Caco-2 (cell line): ENCODE measurements around the gene GAB2. TPM values are rescaled to one million over a fixed set of nuclear protein-coding genes. Genes with fewer than 3 reads are reported as not detected.
A peak's percentile ranks its signal among the peaks of the same experiment; 100 is the strongest.

Source experiments
- BruUV-seq: library from RNA; stranded (reverse); fragments of 400-500 nt; replicated peaks from 2 replicates; lab custom pipeline; 2021; lab: Mats Ljungman, UMichigan
- CTCF ChIA-PET: fragments of 300-600 bp; sonication (Branson Sonifier 250); formaldehyde crosslinking; loops from one replicate; lab custom pipeline; 2022; ENCODE audit warnings: antibody characterized with exemption; lab: Charles Lee
- POLR2A ChIA-PET: fragments of 300-600 bp; sonication (Branson Sonifier 250); formaldehyde crosslinking; loops from one replicate; lab custom pipeline; 2022; ENCODE audit warnings: antibody characterized with exemption; lab: Charles Lee
- DNase-seq, 2 experiments: peaks; one replicate each; pipeline versions ENCODE4 v3.0.0 to v3.0.0-alpha.2; 2020 to 2022
- H3K27me3 ChIP-seq: replicated peaks from 2 replicates; pipeline ENCODE4 v1.6.0; 2011; ENCODE audit warnings: low read length; ENCODE audit not compliant: control insufficient read depth, insufficient read depth
- H3K36me3 ChIP-seq: 2 replicates; pipeline ENCODE4 v1.5.1; 2011; ENCODE audit warnings: low read length; ENCODE audit not compliant: control insufficient read depth, insufficient read depth
- H3K4me1 ChIP-seq: fragments of 250-450 bp; sonication (Bioruptor Pico); 2 replicates; pipeline ENCODE4 v1.5.1; 2020; ENCODE audit warnings: mild to moderate bottlenecking
- H3K4me3 ChIP-seq: 2 replicates; pipeline ENCODE4 v1.5.1; 2011; ENCODE audit warnings: low read depth, mild to moderate bottlenecking, control low read depth, low read length
- H3K9me3 ChIP-seq: fragments of 250-450 bp; sonication (Bioruptor Pico); 2 replicates; pipeline ENCODE4 v1.5.1; 2020; ENCODE audit warnings: mild to moderate bottlenecking, moderate library complexity
- H3K27ac Mint-ChIP-seq: one replicate; pipeline ENCODE4 v1.8.0; 2022; ENCODE audit warnings: mixed read lengths; ENCODE audit not compliant: unreplicated experiment
- H3K27me3 Mint-ChIP-seq: one replicate; pipeline ENCODE4 v1.8.0; 2022; ENCODE audit warnings: mixed read lengths; ENCODE audit not compliant: insufficient read depth, unreplicated experiment
- H3K36me3 Mint-ChIP-seq: one replicate; pipeline ENCODE4 v1.8.0; 2022; ENCODE audit warnings: mild to moderate bottlenecking, mixed read lengths; ENCODE audit not compliant: insufficient read depth, unreplicated experiment
- H3K4me1 Mint-ChIP-seq: one replicate; pipeline ENCODE4 v1.8.0; 2022; ENCODE audit warnings: low read depth, mixed read lengths; ENCODE audit not compliant: unreplicated experiment
- H3K4me3 Mint-ChIP-seq: one replicate; pipeline ENCODE4 v1.8.0; 2022; ENCODE audit warnings: mild to moderate bottlenecking, moderate library complexity, mixed read lengths; ENCODE audit not compliant: unreplicated experiment
- H3K9me3 Mint-ChIP-seq: one replicate; pipeline ENCODE4 v1.8.0; 2022; ENCODE audit warnings: mixed read lengths; ENCODE audit not compliant: unreplicated experiment
- intact Hi-C: fragments of 100-400 bp; cut with micrococcal nuclease; formaldehyde crosslinking; loops from one replicate; pipeline ENCODE4 v1.10.0; 2022; ENCODE audit not compliant: unreplicated experiment
- total RNA-seq: library from RNA; stranded (reverse); gene quantifications from 2 replicates; pipeline ENCODE4 v1.2.3, GENCODE V29; 2022
- TF ChIP-seq, protein P1 (sequence below), 2 experiments: fragments of 200-600 bp in 1 of 2; IDR thresholded peaks; 1 replicate in 1 of 2; 2 replicates in 1 of 2; pipeline versions ENCODE4 v1.5.1 to v1.8.0; 2011 to 2022; ENCODE audit warnings: antibody characterized with exemption in 1 of 2, control low read depth in 1 of 2, inconsistent platforms in 1 of 2, low read depth in 1 of 2, low read length in 1 of 2, mild to moderate bottlenecking in 1 of 2, moderate library complexity in 1 of 2; ENCODE audit not compliant: insufficient read depth in 1 of 2, severe bottlenecking in 1 of 2, unreplicated experiment in 1 of 2

The GAB2 gene
- total RNA-seq, 1 experiment from 2014 or later: 67.3 TPM

DNA sequence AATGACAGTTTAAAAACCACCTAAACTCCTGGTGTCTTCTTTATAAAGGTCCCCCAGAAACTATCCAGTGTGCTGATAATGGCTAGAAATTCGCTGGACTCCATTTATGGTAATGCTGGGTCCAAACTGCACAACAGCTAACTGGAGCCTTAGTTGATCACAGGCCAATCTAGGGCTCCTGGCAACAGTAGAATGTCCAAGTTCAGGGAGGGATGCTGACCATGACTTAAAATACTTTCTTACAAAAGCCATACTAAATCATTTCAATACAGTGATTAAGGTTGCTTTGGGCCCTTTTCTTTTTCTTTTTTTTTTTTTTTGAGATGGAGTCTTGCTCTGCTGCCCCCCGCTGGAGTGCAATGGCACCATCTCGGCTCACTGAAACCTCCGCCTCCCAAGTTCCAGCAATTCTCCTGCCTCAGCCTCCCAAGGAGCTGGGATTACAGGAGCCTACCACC, 14.5 kb upstream of the GAB2 start:
- CTCF ChIA-PET: interaction anchor here (0.6 to 2.2 kb wide), 5 partner anchors 10 to 411 kb away, joined by 3 to 14 read pairs (median 5); no protein-coding TSS in a partner anchor

DNA sequence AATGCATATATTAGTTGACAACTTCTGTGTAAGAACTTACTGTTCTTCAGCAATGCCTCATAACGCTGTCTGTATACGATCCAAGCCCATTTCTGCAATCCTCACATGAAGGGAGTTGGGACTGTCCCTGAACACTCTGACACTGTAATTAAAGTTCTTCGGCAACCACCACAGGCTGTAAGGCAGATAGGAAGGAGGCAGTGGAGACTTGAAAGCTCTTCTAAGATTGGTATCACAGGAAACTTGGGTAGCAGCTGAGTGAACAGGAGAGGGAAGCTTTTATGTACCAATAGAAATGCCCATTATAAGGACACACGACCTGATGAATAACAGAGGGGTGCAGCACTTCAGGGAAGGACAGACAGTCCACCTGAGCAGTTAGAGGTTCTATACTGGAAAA, 12.0 kb upstream of the GAB2 start:
- no peaks in the 10 kb centered on the region for H3K36me3 Mint-ChIP-seq
- no TSS peak for BruUV-seq
- Histone ChIP-seq H3K27me3 (no peaks in the 10 kb centered on the region), H3K36me3 (no peaks in the 10 kb centered on the region), H3K4me3 (no peak overlapping the region), H3K9me3 (no peaks in the 10 kb centered on the region), H3K4me1 (peaks cover 16% of the 10 kb centered on the region)
- peak overlapping the region; percentile 1 for H3K27ac Mint-ChIP-seq
- H3K27me3 Mint-ChIP-seq: no peaks in the 10 kb centered on the region
- H3K4me1 Mint-ChIP-seq: peaks cover 31% of the 10 kb centered on the region
- H3K4me3 Mint-ChIP-seq: no peak overlapping the region
- DNase-seq: no peak
- CTCF ChIA-PET: interaction anchor here (0.7 to 2.0 kb wide), 2 partner anchors 11 to 135 kb away, joined by 3 to 8 read pairs; no protein-coding TSS in a partner anchor
- POLR2A ChIA-PET: interaction anchor here (0.7 kb wide), 1 partner anchor 67 kb away, joined by 5 read pairs; no protein-coding TSS in a partner anchor
- intact Hi-C loops: loop anchor here (2.0 kb wide), 1 partner anchor 43 kb away; no protein-coding TSS in a partner anchor
- TF ChIP-seq, protein P1, sequence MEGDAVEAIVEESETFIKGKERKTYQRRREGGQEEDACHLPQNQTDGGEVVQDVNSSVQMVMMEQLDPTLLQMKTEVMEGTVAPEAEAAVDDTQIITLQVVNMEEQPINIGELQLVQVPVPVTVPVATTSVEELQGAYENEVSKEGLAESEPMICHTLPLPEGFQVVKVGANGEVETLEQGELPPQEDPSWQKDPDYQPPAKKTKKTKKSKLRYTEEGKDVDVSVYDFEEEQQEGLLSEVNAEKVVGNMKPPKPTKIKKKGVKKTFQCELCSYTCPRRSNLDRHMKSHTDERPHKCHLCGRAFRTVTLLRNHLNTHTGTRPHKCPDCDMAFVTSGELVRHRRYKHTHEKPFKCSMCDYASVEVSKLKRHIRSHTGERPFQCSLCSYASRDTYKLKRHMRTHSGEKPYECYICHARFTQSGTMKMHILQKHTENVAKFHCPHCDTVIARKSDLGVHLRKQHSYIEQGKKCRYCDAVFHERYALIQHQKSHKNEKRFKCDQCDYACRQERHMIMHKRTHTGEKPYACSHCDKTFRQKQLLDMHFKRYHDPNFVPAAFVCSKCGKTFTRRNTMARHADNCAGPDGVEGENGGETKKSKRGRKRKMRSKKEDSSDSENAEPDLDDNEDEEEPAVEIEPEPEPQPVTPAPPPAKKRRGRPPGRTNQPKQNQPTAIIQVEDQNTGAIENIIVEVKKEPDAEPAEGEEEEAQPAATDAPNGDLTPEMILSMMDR (IDR thresholded peaks at IDR 0.05; ENCODE audit: insufficient read depth in 1 of 2, low read depth in 1 of 2, low read length in 1 of 2, severe bottlenecking in 1 of 2, unreplicated experiment in 1 of 2): no peak
- no peaks in the 10 kb centered on the region for H3K9me3 Mint-ChIP-seq

More for the DNA sequence above, 14.5 kb upstream of the GAB2 start:
- peak in 1 of 2 experiments; percentile 64 for DNase-seq
- Histone ChIP-seq H3K4me1 (peaks cover 14% of the 10 kb centered on the region), H3K36me3 (no peaks in the 10 kb centered on the region), H3K4me3 (no peak overlapping the region), H3K27me3 (no peaks in the 10 kb centered on the region), H3K9me3 (no peaks in the 10 kb centered on the region)
- H3K36me3 Mint-ChIP-seq: peaks cover 1% of the 10 kb centered on the region
- peaks cover 28% of the 10 kb centered on the region for H3K4me1 Mint-ChIP-seq
- H3K4me3 Mint-ChIP-seq: no peak overlapping the region
- no peak overlapping the region for H3K27ac Mint-ChIP-seq
- POLR2A ChIA-PET: interaction anchor here (0.7 kb wide), 1 partner anchor 67 kb away, joined by 9 read pairs; no protein-coding TSS in a partner anchor
- no peaks in the 10 kb centered on the region for H3K9me3 Mint-ChIP-seq
- no TSS peak for BruUV-seq
- intact Hi-C loops: loop anchor here (1.0 kb wide), 2 partner anchors 132 to 204 kb away; no protein-coding TSS in a partner anchor
- H3K27me3 Mint-ChIP-seq: no peaks in the 10 kb centered on the region
- TF ChIP-seq, protein P1 (IDR thresholded peaks at IDR 0.05; ENCODE audit: insufficient read depth in 1 of 2, low read depth in 1 of 2, low read length in 1 of 2, severe bottlenecking in 1 of 2, unreplicated experiment in 1 of 2): peak; percentile 67 to 83

DNA sequence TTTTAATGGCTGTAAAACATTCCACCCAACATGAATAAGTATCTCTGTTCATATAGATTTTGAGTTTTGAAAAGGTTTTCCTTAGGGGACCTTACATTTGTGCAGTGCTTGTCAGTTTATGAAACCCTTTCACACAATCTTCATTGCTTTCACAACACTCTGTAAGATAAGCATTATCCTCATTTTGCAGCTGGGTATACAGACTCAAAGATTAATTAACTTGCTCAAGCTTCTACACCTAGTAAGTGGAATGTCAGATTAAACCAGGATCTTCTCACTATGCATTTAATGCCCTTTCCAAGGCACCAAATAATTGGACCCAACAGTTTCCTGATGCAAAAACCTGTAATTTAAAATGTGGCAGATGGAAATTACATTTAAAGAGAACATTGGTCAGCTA, 11.6 kb upstream of the GAB2 start:
- Histone ChIP-seq H3K36me3 (no peaks in the 10 kb centered on the region), H3K4me3 (no peak overlapping the region), H3K4me1 (peaks cover 20% of the 10 kb centered on the region), H3K27me3 (no peaks in the 10 kb centered on the region), H3K9me3 (no peaks in the 10 kb centered on the region)
- Mint-ChIP-seq H3K27me3 (no peaks in the 10 kb centered on the region), H3K4me3 (no peak overlapping the region), H3K4me1 (peaks cover 35% of the 10 kb centered on the region), H3K9me3 (no peaks in the 10 kb centered on the region), H3K36me3 (no peaks in the 10 kb centered on the region), H3K27ac (peak overlapping the region; percentile 1)
- no TSS peak for BruUV-seq
- DNase-seq: no peak
- ChIA-PET CTCF (interaction anchor here (2.0 kb wide), 1 partner anchor 135 kb away, joined by 8 read pairs; no protein-coding TSS in a partner anchor), POLR2A (interaction anchor here (0.7 kb wide), 1 partner anchor 68 kb away, joined by 5 read pairs; no protein-coding TSS in a partner anchor)
- TF ChIP-seq, protein P1 (IDR thresholded peaks at IDR 0.05; ENCODE audit: insufficient read depth in 1 of 2, low read depth in 1 of 2, low read length in 1 of 2, severe bottlenecking in 1 of 2, unreplicated experiment in 1 of 2): no peak
- intact Hi-C loops: loop anchor here (2.0 kb wide), 1 partner anchor 44 kb away; no protein-coding TSS in a partner anchor
